Stimulated activated CD4-positive, alpha-beta T cell treated with anti-CD3 and anti-CD28 coated beads, Interleukin-1b, Interleukin-23, amount 100 ng/mL, for 1 hour (primary cell): ENCODE data around the gene OTOG.

ENCODE experiments used
- DNase-seq, 2 donors: peaks; one replicate each; pipeline ENCODE4 v3.0.0-alpha.2; 2020; ENCODE audit warnings: low read depth in 2 of 2

OTOG gene

DNA sequence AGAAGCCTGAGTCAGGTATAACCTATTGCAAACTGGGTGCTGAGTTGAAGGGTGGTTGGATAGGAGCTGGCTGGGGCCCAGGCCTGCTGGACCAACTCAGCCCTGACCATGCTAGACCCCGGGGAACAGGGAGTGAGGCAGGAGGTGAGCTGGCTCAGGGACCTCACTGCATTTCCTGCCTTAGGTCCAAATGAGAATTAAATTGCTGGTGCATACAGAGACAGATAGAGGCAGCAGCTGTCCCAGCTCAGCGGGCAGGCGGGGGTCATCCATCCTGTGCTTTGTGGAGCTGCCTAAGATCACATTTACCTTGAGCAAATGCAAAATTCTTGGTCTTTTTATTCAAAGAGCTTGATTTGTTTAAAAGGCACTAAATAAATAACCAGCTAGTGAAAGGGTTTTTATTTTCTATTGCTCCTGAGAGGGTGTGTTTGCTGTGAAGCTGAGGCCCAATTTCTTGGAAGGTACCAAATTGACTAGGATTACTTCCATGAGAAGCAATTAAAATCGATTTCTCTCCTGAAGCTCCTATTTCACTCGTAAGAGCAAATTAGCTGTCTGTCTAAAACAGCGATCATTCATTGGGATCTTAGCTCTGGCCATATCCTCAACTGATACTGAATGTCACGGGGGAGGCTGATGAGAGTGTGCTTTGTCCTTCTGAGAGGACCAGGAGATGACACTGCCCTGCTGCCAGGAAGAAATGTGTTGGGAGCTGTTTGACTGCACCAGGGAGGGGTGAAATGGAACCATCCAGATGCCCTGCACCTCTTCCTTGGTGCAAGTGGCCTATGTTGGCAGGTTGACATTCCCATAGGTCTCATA lies 27.8 kb upstream of the OTOG start:
- DNase-seq = no peak

DNA sequence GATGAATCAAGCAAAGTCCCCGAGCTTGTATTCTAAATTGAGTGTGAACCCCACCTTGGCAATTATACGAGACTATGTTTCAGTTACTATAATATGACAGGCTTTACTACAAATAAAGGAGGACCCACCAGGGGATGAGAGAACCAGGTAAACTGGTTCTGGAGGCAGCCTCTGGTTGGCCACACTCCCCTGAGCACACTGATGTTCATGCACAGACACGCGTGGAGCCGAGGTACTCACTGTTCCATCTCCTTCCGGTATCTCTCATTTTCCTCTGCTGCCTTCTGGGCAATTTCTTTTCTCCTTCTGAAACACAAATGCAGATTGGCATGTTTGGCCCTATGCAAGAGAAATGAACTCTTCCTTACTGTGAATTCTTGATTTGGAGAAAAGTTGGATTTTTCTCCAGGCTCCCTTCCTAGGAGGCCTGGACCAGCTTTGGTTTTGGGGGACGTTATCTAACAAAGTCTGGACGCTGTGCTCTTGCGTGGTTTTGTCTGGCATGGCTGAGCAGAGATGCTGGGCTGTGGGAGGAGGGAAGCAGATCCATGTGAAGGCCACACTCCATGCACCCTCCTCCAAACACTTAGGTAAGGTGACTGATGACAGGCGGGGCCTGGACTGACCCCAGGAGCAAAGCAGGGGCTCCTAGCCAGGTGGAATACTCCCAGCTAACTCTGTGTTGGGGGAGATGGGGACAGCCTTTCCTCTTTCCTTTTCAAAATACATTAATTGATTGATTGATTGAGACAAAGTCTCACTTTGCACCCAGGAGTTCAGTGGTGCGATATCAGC lies 25.8 kb upstream of the OTOG start:
- no peak for DNase-seq

DNA sequence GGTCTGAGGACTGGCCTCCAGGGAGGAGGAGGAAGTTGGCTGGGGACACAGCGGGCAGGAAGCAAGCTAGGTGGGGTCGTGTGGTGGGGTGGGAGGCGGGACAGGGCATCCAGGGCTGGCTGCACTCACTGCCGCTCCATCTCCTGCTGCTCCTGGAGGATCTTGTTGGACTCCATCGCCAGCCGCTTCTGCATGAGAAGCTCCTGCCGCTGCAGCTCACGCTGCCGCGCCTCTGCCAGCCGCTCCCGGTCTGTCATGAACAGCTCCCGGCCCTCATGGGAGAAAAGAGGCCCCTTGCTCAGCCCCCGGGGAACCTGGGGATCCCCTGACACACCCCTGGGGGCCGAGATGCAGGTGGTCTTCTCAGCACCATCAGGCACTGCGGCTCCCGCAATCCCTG lies 24.4 kb upstream of the OTOG start:
- DNase-seq = no peak

DNA sequence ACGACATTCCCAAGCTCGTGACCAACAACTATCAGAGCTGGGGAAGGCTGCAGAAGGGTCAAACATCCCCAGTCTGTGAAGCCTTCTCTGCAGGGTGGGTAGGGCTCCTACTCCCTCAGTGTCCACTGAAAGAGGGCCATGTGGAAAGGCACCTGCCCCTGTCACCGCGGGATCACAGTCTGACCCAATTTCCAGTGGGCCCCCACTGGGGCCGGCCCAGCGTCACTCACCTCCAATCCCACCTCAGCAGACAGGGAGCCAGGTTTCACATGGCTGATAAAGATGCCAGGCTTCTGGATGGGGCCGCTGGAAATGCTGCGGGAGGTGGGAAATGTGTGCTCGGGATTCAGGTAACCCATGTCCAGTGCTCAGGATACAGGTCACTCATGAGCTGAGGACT lies 22.8 kb upstream of the OTOG start:
- no peak for DNase-seq

DNA sequence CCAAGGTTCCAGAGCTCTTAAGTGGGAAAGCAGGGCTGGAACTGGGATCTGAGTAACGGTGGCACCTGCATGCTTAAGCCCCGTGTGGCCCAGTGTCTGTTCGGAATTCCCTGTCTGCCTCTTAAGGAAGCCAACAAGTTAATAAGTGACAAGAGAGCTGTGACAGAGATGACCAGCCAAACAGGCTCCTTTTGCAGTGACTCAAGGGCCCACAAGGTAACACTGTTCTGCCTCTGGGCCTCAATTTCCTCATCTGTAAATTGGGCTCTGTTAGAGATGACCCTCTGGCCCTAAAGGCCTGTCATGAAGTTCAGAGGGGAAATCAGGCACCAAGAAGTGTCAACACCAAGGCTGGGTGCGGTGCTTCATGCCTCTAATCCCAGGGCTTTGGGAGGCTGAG lies 21.5 kb upstream of the OTOG start:
- no peak for DNase-seq

DNA sequence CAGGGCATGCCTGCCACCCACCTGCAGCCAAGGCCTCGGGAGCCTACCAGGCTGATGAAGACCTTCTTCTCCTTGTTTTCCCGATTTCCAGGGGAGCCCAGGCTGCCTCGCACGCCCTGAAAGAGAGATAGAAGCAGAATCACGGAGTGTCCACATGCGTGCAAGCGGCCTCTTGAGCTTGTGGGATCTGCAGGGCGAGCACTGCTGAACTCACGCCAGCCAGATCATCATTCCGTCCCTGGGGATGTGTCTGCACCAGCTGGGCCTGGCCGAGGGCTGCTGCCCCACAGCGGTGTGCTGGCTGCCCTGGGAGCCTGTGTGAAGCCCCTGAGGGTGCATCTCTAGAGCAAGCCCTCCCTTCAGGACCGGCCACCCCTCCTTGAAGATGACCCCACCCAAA lies 20.7 kb upstream of the OTOG start:
- no peak for DNase-seq

DNA sequence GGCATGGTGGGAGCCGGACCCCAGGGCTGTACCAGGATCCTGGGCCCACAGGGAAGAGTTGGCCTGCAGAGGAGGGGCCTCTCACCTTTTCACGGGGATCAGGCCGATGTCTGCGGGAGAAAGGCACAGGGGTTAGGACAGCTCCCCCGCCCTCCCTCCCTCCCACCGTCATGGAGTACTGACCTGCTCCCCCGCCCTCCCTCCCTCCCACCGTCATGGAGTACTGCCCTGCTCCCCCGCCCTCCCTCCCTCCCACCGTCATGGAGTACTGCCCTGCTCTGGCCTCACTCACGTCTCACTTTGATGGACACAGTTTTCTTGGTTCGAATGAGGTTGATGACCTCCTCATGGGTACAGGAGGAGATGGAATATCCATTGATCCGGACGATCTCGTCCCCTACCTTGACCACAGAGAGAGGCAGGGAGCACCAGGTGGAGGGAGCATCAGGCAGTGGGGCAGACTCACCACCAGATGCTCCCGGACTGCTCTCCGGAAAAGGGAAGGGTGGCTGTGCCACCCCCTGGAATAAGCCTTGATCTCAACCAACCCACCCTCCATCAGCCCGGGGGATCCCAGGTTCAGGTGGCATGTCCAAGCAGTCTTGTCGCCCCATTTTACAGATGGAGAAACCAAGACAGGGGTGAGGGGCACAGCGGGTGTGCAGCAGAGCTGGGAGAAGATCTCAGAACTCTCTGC lies 20.0 kb upstream of the OTOG start:
- no peak for DNase-seq

DNA sequence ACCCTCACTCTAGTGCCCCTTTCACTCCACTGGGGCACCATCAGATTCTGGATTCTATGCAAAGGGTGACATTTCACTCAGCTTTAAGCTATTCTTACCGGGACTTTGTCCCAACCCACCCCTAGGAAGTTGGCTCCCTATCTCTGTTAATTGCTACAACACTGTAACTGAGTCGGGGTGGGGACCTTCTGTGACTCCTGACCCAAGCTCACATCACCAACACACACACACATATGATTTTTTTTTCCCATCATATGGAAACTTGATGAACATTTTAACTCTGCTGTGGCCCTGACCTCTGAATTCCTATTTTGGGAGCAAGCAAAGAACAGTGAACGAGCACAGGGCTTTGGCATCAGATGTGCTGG lies 19.4 kb upstream of the OTOG start:
- no peak for DNase-seq

DNA sequence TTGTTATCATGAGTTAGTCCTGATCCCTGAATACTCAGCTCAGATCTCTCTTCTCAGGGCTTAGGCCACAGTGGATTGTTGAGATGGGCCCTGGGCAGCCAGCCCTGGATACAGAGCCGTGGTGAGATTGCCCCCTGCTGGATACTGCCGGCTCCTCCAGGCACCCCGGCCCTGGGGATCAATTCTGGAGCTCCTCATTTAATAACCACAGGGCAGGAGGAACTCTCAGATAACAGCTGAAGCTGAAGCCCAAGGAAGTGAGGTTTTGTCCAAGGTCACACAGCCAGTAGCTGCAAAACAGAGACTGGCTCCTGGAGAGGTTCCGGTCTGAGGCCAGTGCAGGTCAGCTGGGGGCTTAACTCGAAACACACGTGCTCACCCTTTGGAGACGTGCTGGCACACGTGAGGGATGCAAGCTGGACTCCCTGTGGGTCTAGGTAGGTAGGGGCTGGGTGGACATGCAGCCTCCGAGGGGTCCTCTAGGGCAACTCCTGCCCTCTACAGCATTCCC lies 18.8 kb upstream of the OTOG start:
- DNase-seq = peak in 1 of 2 donors; percentile 22

DNA sequence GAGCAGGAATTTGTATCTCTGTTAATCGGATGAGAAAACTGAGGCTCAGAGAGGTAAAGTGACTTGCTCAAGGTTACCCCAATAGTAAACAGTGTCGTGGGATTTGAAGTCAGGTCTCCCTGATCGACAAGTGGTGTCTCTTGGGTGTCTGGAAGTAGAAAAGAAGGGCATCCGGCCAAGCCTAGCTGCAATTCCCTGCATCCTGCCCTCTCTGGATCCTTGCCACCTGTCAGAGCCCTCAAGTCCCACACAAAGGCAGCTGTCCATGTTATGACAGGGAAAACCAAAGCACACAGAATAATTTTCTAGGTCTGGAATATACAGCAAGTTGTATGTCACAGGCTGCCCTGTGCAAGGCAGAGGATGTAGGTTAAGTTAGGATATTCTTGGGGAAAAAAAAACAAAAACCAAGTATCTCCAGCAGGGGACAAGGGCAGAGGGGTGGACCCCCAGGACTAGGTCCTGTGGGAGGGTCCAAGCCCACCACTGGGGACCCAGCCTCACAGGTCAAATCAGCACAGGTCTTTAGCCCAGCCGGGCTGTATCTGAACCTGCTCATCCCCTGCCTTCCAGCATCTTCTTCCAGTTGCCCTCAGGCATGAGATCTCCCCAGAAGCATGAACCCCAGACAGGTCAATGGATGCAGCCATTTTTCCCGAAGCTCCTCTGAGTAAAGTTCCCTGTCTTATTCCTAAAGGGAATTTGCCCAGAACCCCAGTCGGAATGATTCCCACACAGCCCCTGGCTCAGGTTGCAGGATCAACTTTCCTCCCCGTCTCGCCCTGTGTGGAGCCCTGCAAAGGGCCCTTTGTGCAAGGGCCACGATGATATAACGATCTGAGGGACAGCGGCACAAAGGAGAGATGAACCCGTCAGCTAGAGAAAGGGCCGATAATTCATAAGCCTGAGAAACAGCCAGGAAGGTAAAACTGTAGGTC lies 17.9 kb upstream of the OTOG start:
- DNase-seq = no peak

DNA sequence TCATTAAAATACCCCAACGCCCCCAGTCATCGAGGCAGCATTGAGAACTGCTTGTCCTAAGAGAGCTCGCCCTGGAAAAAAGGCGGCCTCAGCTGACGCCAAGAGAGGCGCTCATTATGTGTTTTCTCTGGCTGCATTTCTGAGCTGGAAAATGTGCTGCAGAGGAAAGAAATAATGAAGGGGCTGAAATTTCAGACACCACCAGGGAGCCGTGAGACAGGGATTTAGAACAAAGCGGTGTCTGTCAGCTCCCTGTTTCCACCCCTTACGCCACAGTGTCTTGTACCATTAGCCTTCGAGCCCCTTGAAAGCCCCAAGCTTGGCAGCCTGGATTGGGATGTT lies 17.2 kb upstream of the OTOG start:
- DNase-seq = no peak

DNA sequence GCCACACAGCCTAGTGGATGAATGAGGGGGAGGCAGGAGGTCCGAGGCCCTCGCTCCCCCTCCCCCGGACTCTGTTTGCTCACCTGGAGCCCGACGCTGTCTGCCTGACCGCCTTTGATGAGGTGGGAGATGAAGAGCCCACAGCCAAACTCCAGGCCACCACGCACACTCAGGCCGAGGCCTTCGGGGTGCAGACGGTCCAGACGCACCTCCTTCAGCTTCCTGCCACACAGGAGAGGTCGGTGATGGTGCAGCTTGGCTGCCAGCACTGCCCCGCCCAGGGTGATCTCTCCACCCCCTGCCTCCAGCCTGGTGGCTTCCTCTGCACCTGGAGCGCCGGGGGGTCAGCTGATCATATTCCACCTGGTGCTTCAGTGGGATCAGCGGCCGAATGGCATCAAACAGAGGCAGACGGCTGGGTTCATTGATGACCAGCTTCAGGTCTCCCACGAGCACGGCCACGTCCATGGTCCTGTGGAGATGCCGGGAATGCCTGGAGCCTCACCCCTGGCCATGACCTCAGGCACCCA lies 15.9 kb upstream of the OTOG start:
- no peak for DNase-seq

DNA sequence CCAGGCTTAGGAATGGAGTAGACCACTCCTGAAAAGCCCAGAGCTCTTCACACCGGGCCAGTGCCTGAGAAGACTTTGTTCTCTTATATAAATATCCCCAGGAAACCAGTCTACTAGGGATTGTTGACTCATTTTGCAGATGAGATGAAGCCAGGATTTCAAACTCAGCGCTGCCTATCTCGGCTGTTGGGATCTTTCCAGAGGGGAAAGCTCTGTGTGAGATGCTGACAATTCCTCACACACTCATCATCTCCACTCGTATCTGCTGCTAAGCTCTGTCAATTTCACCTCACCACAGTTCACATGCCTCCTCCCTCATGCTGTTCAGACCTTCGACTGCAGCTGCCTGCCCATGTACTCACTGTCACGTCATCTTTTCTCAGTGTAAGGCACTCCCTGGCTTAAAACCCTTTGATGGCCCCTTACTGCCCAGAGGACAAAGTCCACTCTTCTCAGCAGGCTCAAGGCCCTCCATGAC lies 15.4 kb upstream of the OTOG start:
- no peak for DNase-seq

DNA sequence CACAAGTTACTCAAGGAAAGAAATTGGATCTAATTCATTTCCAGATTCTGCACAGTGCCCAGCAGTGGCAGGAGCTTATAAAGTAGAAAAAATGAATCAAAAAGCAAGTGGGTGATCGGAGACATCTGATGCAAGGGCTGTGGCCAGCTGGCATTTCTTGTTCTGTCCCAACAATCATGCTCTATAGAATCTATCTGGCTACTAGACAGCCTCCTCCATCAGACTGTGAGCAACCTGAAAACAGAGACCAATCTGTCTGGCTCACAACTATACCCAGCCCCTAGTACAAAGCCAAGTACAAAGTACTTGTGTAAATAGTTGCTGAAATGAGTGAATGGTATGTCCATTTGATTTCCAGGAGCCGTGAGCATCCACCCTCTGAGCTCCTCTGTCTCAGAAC lies 14.3 kb upstream of the OTOG start:
- no peak for DNase-seq

DNA sequence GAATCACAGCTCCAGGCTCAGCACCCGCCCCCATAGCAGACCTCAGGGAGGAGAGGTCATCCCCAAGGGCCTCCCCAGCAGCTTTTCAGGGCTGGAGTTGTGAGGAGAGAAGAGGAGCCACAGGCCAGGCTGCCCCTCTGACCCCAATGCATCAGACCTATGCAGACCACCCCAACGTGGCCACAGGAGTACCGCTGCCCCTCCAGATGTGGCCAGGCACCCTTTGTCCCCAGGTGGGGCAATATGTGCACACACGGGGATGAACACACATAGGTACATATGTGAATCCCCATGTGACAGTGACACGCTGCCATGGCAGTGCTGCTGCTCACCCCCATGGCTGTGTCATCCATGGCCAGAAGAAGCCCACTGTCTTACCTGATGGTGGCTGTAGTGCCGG lies 13.7 kb upstream of the OTOG start:
- no peak for DNase-seq

DNA sequence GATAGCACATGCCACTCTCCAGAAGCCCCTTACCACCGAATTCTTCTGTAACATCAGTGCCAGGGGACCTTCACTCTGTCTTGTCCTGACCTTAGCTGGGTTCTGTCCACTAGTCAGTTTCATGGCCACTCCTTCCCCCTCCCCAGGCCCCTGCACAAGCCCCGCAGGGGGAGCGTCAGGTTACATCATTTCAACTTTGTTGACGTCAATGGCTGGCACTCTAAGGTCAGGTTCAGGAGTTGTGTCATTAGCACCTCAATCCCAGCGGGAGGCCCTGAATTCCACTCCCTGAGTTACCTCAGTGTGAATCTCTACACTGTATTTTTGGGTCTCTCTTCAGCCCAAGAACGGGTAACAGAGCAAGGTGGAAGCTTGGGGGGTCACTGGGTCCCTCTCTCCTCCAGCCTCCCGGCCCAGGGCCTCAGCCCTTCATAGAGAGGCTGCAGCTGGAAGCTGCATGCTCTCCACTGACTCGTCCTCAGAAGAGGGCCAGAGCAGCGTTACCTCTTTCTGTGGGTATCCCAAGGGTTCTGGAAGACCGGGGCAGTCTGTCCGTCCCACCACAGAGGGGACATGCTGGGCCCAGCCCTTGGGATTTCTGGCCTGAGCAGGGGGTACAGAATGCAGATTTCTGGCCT lies 13.2 kb upstream of the OTOG start:
- no peak for DNase-seq

DNA sequence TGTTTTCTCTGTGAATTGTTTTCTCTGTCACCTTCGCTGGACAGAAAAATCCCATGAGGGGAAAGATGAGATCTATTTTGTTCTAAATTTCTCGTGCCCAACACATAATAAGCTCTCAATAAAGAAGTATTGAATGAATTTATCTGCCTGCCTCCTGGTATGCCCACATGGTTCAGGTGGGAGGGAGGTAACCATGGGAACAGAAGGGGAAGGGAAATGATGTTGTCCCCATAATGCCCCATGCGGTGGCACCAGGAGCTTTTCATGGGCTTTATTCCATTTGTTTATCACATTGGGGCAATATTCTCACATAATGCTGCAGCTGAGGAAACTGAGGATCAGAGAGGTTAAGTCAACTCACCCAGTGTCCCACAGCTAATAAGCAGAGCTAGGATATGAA lies 11.6 kb upstream of the OTOG start:
- no peak for DNase-seq

DNA sequence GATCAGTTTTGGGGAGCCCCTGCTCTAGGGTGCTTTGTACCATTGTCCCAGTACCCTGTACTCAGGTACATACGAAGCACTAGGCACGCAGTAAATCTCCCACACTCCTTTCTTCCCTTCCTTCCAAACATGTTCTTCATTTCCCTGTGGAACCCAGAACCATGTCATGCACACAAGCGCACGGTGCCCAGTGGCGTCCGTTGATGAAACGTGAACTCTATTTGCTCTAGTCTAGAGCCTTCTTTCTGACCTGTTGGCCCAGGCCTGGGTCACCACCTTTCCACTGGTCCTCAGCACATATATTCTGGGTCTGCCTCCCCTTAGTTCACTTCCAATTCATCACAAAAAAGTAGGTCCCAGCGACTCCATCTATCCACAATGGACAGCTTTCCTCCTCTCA lies 9.8 kb upstream of the OTOG start:
- DNase-seq = no peak

DNA sequence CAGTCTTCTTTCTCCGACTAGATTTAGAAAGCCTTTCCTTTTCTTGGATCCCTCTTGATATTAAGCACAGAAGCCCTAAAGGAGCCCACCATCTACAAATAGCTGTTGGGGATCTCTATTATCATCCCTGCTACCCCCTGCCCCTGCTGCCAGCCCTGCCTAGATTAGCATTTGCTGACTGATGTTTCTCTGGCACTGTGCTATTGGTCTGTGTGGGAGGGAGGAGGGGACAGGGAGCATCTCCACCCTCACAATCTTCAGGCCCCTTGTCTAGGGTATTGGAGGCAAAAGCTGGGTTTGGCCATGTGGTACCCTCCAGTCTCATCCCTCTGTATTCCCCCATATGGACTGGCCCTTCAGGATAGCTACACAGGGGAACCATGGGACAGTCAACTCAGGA lies 9.0 kb upstream of the OTOG start:
- no peak for DNase-seq

DNA sequence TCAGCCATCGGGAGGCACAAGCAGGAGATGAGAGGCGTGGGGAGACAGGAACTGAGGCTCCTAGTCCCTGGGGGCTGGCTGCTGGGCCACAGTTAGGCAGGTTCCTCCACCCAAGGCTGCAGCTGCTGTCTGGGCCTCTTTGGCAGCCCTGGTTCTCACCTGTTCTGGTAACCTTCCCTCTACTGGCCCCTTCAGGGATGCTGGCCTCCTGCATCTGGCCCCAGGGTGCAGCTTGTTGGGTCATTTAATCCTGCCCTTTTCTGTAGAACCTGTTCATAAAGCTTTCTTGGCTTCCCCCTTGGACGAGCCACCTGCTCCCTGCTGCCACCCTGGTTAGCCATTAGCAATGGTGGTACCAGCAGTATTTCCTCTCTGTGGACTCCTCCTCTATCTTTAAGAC lies 8.3 kb upstream of the OTOG start:
- no peak for DNase-seq

DNA sequence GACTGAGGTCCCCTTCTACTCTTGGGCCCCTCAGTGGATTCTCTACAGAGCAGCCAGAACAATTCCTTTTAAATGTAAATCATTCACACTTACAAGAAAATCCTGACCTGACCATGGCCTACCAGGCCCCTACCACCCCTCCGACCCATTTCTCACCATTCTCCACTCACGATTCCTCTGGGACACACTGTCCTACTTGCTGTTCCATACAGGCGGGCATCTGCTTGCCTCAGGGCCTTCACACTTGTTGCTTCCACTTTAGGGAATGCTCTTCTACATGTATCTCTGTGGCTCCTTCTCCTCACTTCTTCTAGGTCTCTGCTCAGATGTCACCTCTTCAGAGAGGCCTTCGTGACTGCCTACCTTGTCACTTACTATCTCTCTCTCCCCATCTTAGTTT lies 6.3 kb upstream of the OTOG start:
- DNase-seq = no peak
